HFF-Myc (cell line): ENCODE results near the gene TEX44.

Experiments
- DNase-seq: peaks from one replicate; pipeline ENCODE4 v3.0.0-alpha.2; 2011; ENCODE audit warnings: low read depth; ENCODE audit errors: extremely low read depth
- H3K4me3 ChIP-seq: replicated peaks from 2 replicates; pipeline ENCODE4 v1.5.1; 2011; ENCODE audit warnings: low read depth, mild to moderate bottlenecking, control low read depth, low read length
- TF ChIP-seq, protein P1 (sequence below): IDR thresholded peaks from 2 replicates; pipeline ENCODE4 v1.5.1; 2012; ENCODE audit warnings: mild to moderate bottlenecking, low read depth, low read length, control low read depth; ENCODE audit errors: missing control alignments

Gene TEX44

DNA sequence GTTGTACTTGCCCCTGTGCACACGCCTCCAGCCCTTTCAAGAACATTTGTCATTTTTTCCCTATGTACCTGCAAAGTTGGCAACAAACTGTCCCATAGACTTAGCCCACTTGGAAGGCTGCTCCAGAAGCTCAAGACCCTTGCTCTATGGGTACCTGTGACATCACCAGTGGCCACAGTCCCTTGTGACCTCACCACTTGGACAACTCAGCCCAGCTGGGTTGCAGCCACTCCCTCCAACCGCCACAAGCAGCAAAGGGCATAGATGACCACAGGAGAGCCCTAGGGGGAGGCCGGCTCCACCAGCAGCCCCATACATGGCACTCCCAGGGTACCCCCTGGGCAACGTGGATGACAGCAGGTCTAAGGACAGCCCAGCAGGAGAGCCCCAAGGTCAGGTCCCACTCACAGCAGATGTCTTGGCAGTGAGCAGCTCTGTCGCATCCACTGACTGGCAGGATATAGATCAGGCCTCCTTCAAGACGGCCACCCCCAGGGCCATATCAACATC lies at the start of gene TEX44:
TSS of gene TEX44 (plus strand) at position 229 of the 510 bp plus-strand sequence. CDS start at position 317, 88 bp downstream.
- TF ChIP-seq, protein P1, sequence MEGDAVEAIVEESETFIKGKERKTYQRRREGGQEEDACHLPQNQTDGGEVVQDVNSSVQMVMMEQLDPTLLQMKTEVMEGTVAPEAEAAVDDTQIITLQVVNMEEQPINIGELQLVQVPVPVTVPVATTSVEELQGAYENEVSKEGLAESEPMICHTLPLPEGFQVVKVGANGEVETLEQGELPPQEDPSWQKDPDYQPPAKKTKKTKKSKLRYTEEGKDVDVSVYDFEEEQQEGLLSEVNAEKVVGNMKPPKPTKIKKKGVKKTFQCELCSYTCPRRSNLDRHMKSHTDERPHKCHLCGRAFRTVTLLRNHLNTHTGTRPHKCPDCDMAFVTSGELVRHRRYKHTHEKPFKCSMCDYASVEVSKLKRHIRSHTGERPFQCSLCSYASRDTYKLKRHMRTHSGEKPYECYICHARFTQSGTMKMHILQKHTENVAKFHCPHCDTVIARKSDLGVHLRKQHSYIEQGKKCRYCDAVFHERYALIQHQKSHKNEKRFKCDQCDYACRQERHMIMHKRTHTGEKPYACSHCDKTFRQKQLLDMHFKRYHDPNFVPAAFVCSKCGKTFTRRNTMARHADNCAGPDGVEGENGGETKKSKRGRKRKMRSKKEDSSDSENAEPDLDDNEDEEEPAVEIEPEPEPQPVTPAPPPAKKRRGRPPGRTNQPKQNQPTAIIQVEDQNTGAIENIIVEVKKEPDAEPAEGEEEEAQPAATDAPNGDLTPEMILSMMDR, result no peak
- DNase-seq, result no peak
- H3K4me3 ChIP-seq, result no peak within 1 kb of the TSS

DNA sequence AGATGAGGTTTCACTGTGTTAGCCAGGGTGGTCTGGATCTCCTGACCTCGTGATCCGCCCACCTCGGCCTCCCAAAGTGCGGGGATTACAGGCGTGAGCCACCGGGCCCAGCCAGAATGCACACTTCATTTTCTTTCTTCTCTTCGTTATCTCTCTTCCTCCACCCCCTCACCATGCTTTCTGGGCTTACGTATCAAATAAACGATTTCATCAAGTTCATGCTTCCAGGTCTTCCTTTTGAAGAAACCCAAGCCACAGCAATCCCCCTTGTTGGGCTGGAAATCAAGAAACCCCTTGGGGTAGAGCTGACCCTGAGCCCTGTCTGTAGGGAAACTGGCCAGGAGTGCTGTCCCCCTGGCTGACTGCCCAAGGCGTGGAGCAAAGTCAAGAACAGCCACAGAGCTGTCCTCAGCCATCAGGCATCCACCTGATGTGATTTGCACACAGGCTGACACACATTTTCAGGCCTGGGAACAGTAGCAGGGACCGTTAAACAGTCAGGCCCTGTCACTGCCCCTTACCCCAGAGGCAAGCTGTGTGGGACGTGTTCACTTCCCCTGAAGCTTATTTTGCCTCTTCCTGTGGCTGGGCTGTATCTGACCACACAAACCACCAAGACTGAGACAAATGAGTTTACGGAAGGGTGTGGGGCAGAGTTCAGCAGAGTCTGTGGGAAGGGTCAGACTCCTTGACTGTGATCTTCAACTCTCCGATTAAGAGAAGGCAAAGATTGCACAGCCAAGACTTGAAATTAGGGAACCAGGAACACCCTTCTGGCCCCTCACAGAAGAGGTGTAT lies 47.4 kb upstream of the TEX44 start:
- TF ChIP-seq, protein P1, result no peak
- DNase-seq, result no peak
- no peak overlapping the region for H3K4me3 ChIP-seq

DNA sequence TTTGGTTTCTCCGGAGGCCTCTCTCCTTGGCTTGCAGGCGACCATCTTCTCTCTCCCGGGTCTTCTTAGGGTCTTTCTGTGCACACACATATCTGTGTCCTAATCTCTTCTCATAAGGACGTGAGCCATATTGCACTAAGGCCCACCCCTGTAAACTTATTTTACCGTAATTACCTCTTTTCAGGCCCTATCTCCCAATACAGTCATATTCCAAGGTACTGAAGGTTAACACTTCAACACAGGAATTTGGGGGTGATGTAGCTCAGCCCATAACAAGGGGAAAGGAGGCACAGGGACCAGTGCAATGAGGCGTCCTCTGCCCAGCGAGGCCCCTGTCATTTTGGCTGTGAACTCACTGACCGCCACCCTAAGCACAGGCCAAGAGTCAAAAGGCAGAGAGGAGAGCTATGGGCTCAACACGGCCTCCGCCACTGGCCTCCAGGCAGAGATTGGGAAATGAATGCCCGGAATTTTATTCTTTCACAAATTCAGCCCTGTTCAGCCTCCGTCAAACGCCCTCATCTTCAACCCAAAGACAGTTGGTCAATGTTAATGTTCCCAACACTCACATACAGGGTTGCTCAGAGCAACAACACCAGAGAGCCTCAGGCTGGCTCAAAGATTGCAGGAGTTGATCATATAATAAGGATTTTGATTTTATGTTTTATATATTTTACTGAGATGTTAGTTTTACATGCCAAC lies 46.5 kb upstream of the TEX44 start:
- DNase-seq, result no peak
- TF ChIP-seq, protein P1, result no peak
- no peak overlapping the region for H3K4me3 ChIP-seq

DNA sequence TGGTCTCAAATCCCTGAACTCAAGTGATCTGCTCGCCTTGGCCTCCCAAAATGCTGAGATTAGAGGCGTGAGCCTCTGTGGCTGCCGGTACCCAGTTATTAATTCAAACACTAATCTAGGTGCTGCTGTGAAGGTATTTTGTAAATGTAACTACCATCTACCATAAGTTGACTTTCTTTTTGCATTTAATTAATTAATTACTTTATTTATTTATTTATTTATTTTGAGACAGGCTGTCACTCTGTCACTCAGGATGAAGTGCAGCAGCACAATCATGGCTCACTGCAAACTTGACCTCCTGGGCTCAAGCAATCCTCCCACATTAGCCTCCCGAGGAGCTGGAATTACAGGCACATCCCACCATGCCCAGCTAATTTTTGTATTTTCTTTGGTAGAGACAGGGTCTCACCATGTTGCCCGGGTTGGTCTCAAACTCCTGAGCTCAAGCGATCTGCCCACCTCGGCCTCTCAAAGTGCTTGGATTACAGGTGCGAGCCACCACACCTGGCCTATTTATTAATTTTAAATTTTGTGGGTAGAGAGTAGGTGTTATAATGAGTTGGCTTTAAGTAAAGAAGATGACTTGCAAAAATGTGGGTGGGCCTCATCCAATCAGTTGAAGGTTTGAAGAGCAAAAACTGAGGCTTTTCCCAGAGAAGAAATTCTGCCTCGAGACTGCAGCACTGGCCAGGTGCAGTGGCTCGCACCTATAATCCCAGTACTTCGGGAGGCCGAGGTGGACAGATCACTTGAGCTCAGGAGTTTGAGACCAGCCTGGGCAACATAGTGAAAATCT lies 45.2 kb upstream of the TEX44 start:
- H3K4me3 ChIP-seq, result no peak overlapping the region
- no peak for DNase-seq
- TF ChIP-seq, protein P1, result no peak

DNA sequence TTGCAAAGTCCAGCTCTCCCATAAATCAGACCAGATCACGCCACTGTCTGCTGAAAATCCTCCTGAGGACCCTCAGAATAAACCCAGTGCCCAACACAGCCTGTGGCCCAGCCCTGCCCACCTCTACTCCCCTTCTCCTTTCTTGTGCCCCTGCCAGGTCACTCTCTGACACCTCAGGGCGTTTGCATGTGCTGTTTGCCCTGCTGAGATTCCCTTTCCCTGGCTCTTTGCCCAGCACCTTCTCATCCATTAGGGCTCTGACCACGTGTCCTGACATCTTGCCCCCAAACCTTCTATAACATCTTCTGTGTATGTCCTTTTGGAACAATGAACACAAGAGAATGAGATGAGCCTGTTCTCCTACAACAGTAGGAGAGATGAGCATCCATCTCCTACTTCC lies 43.9 kb upstream of the TEX44 start:
- no peak for DNase-seq

More for the DNA sequence above, 43.9 kb upstream of the TEX44 start:
- TF ChIP-seq, protein P1, result no peak
- no peak overlapping the region for H3K4me3 ChIP-seq
